Spleen (tissue), 7 donors: ENCODE data around the gene SMIM7.

ENCODE experiments used
- CTCF ChIP-seq, 11 experiments: fragments of 200-600 bp in 7 of 11; fragments of 450-650 bp in 4 of 11; sonication (generic) in 4 of 11; IDR thresholded peaks in 8 of 11; conservative IDR thresholded peaks in 3 of 11; 1 replicate in 7 of 11; 2 replicates in 4 of 11; pipeline versions ENCODE4 v1.4.0 to v1.8.0; 2016 to 2021; ENCODE audit warnings: antibody characterized with exemption in 11 of 11, inconsistent platforms in 4 of 11, mild to moderate bottlenecking in 1 of 11
- POLR2A ChIP-seq, 3 donors: fragments of 450-650 bp; IDR thresholded peaks; one replicate each; pipeline ENCODE4 v1.5.1; 2017; ENCODE audit warnings: antibody characterized with exemption in 3 of 3, mild to moderate bottlenecking in 1 of 3
- POLR2AphosphoS5 ChIP-seq, 3 donors: sonication (generic); formaldehyde crosslinking; IDR thresholded peaks; one replicate each; pipeline ENCODE4 v1.5.1; 2017; ENCODE audit warnings: antibody characterized with exemption in 3 of 3
- donor health status: DM: no; HTN: no; CAD: no; lungs with moderate emphysema.
- donor health status: DM: no; HTN: no; CAD: no.
- donor health status: DM: no; HTN: no; CAD: no.

DNA sequence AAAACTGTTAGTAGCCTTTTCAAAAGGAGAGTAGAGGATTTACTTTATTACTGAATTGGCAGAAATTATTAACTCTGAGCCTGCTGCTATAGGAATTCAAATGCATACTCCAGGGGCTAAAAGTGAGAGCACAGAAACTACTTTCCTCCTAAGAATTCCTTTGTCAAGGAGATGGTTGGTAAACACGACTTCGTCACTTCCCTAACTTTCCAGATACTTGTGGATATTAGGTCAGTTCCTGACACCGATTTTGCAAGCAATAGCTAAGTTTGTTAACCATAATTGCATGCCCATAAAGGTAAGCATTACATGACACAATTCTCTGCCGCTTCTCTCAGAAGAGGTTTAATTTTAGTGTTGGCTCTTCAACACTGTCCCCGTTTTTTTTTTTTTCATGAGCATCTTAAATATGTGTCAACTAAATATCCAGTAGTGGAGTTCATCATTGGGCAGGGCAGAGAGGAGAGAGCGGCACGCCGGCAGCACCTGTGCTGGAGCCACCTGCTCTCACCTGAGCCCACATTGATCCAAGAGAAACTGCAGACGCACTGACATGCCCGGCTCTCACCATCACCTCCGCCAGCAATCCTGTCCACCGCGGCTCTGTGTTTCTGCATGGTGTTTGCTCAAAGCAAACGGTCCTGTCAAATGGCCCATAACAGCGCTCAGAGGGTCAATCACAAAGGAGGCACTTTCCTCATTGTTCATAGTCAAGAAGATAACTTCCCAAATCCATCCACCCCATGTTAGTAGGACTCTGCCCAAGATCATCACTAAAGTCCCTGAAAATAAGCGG is 34.6 kb downstream of the SMIM7 start:
- TF ChIP-seq POLR2A (IDR thresholded peaks at IDR 0.05) (no peak), CTCF (IDR thresholded peaks at IDR 0.05 in 8 of 11, conservative IDR thresholded peaks at IDR 0.05 in 3 of 11) (no peak), POLR2AphosphoS5 (IDR thresholded peaks at IDR 0.05) (no peak)
